Hematopoietic multipotent progenitor cell treated with erythropoietin and hydrocortisone succinate and interleukin-3 and kit ligand, for 4 days (in vitro differentiated cells): ENCODE data around the gene SLC22A4.

Source experiments
- DNase-seq: peaks from one replicate; pipeline ENCODE4 v3.0.0-alpha.2; 2015

Gene SLC22A4

GRCh38 chr5:132378580-132378979 is 84.4 kb downstream of the SLC22A4 start:
- DNase-seq = peak; percentile 31

- no peak for DNase-seq
These were observed 85.9 kb downstream of the SLC22A4 start for GRCh38 chr5:132380047-132380446.

GRCh38 chr5:132380741-132381140 is 86.5 kb downstream of the SLC22A4 start:
- no peak for DNase-seq

GRCh38 chr5:132381614-132382013 is 87.4 kb downstream of the SLC22A4 start:
- DNase-seq = no peak

- no peak for DNase-seq
These were observed 89.1 kb downstream of the SLC22A4 start for GRCh38 chr5:132383261-132383660.

GRCh38 chr5:132383984-132384383 is 89.8 kb downstream of the SLC22A4 start:
- DNase-seq = no peak

GRCh38 chr5:132384506-132385050 is 90.4 kb downstream of the SLC22A4 start:
- DNase-seq = peak; percentile 91

GRCh38 chr5:132385326-132386105 is 91.3 kb downstream of the SLC22A4 start:
- DNase-seq = peak; percentile 94

- peak; percentile 92 for DNase-seq
These were observed 92.6 kb downstream of the SLC22A4 start for GRCh38 chr5:132386644-132387286.

- DNase-seq = peak; percentile 42
These were observed 93.5 kb downstream of the SLC22A4 start for GRCh38 chr5:132387640-132388117.

GRCh38 chr5:132388244-132389050 is 94.3 kb downstream of the SLC22A4 start:
- no peak for DNase-seq

GRCh38 chr5:132389051-132389331 is 94.8 kb downstream of the SLC22A4 start:
- DNase-seq = no peak

- DNase-seq = no peak
These were observed 95.5 kb downstream of the SLC22A4 start for GRCh38 chr5:132389585-132390286.

GRCh38 chr5:132391247-132391646 is 97.1 kb downstream of the SLC22A4 start:
- DNase-seq = no peak

GRCh38 chr5:132391870-132392269 is 97.7 kb downstream of the SLC22A4 start:
- DNase-seq = no peak

- DNase-seq = no peak
These were observed 98.2 kb downstream of the SLC22A4 start for GRCh38 chr5:132392411-132392810.

- no peak for DNase-seq
These were observed 99.0 kb downstream of the SLC22A4 start for GRCh38 chr5:132392978-132393825.
